Esophagus squamous epithelium (tissue), 5 donors: ENCODE results near the gene RASA3. TPM values are rescaled to one million over a fixed set of nuclear protein-coding genes. Genes with fewer than 3 reads are reported as not detected.

ENCODE experiments used
- DNase-seq: peaks from one replicate; lab custom pipeline; 2025; lab: John Stamatoyannopoulos, UW
- H3K27ac ChIP-seq, 4 donors: fragments of 200-600 bp; sonication (generic); one replicate each; pipeline ENCODE4 v1.5.1; 2016 to 2019; ENCODE audit warnings: mild to moderate bottlenecking in 1 of 4
- H3K27me3 ChIP-seq, 4 donors: fragments of 200-600 bp; sonication (generic); 1 replicate in 3 of 4; 2 replicates in 1 of 4; pipeline versions ENCODE4 v1.5.1 to v1.6.0; 2017 to 2021; ENCODE audit warnings: antibody characterized with exemption in 1 of 4
- H3K36me3 ChIP-seq, 3 donors: fragments of 200-600 bp; sonication (generic); one replicate each; pipeline ENCODE4 v1.5.1; 2016 to 2019
- H3K4me1 ChIP-seq, 3 donors: fragments of 200-600 bp; sonication (generic); one replicate each; pipeline ENCODE4 v1.5.1; 2017 to 2019
- H3K4me3 ChIP-seq, 4 donors: fragments of 200-600 bp; sonication (generic); 1 replicate in 3 of 4; 2 replicates in 1 of 4; pipeline ENCODE4 v1.5.1; 2016 to 2019; ENCODE audit warnings: mild to moderate bottlenecking in 2 of 4, moderate library complexity in 1 of 4
- H3K9me3 ChIP-seq, 3 donors: fragments of 200-600 bp; sonication (generic); one replicate each; pipeline ENCODE4 v1.5.1; 2016 to 2019
- CTCF ChIP-seq, 6 experiments: fragments of 450-650 bp in 4 of 6; fragments of 200-600 bp in 2 of 6; sonication (generic) in 2 of 6; IDR thresholded peaks; one replicate each; pipeline ENCODE4 v1.5.1; 2016 to 2019; ENCODE audit warnings: antibody characterized with exemption in 6 of 6, mild to moderate bottlenecking in 4 of 6, moderate library complexity in 4 of 6
- POLR2A ChIP-seq, 4 donors: fragments of 450-650 bp; IDR thresholded peaks; one replicate each; pipeline ENCODE4 v1.6.1; 2017; ENCODE audit warnings: antibody characterized with exemption in 4 of 4, mild to moderate bottlenecking in 4 of 4, moderate library complexity in 3 of 4
- WGBS, 2 donors: methylation state at CpG; one replicate each; pipeline ENCODE4 v1.1.5; 2018; 5-methylcytosine and 5-hydroxymethylcytosine counted together
- intact Hi-C: fragments of 100-400 bp; cut with DNase I; formaldehyde crosslinking; loops from one replicate; pipeline ENCODE4 v1.15.0; 2022
- total RNA-seq, 4 donors: library from RNA; depleted of rRNA; stranded (reverse); fragments of >200 nt; gene quantifications; one replicate each; pipeline ENCODE4 v1.1.0, GENCODE V29; 2016
- donor health status: DM: yes; HTN: yes; CAD: no.

RASA3 gene
- total RNA-seq, 4 donors from 2014 or later: 1.4 to 8.8 (median 3.1) TPM

- DNase-seq: no peak
- H3K4me3 ChIP-seq: peak overlapping the region in 1 of 4 donors; percentile 32
- 30 to 87% methylated on average over 3 to 11 of the region's 19 CpGs for WGBS, 2 donors
These were observed 161.5 kb downstream of the RASA3 start for GRCh38 chr13:113970810-113971470.

GRCh38 chr13:113969973-113970611 lies 162.3 kb downstream of the RASA3 start:
- peak overlapping the region; percentile 15 to 65 (median 54) for H3K27ac ChIP-seq
- H3K36me3 ChIP-seq: peaks cover 0 to 12% (median 0%) of the 10 kb centered on the region in 3 donors
- peak overlapping the region in 2 of 4 donors; percentile 1 to 32 for H3K4me3 ChIP-seq
- no peak for DNase-seq
- H3K4me1 ChIP-seq: peaks cover 8 to 24% (median 12%) of the 10 kb centered on the region in 3 donors
- 63 to 69% methylated on average over 8 to 11 of the region's 20 CpGs for WGBS, 2 donors
- no peak for TF ChIP-seq CTCF (IDR thresholded peaks at IDR 0.05)
- TF ChIP-seq POLR2A (IDR thresholded peaks at IDR 0.05): no peak
- no peaks in the 10 kb centered on the region for H3K9me3 ChIP-seq
- no peaks in the 10 kb centered on the region for H3K27me3 ChIP-seq
- intact Hi-C loops: no loop called here

More at GRCh38 chr13:113970810-113971470, 161.5 kb downstream of the RASA3 start:
- TF ChIP-seq POLR2A (IDR thresholded peaks at IDR 0.05) (no peak), CTCF (IDR thresholded peaks at IDR 0.05) (no peak)
- Histone ChIP-seq H3K36me3 (peaks cover 0 to 18% (median 0%) of the 10 kb centered on the region in 3 donors), H3K27ac (peak overlapping the region; percentile 29 to 65 (median 54)), H3K4me1 (peaks cover 8 to 24% (median 12%) of the 10 kb centered on the region in 3 donors), H3K27me3 (no peaks in the 10 kb centered on the region), H3K9me3 (no peaks in the 10 kb centered on the region)
- intact Hi-C loops: no loop called here

GRCh38 chr13:113969311-113969972 lies 163.0 kb downstream of the RASA3 start:
- Histone ChIP-seq H3K36me3 (peaks cover 0 to 5% (median 0%) of the 10 kb centered on the region in 3 donors), H3K4me3 (no peak overlapping the region), H3K4me1 (peaks cover 8 to 24% (median 12%) of the 10 kb centered on the region in 3 donors), H3K9me3 (no peaks in the 10 kb centered on the region), H3K27ac (no peak overlapping the region), H3K27me3 (no peaks in the 10 kb centered on the region)
- TF ChIP-seq POLR2A (IDR thresholded peaks at IDR 0.05) (no peak), CTCF (IDR thresholded peaks at IDR 0.05) (no peak)
- DNase-seq: no peak
- intact Hi-C loops: no loop called here
- WGBS, 2 donors: 95 to 97% methylated on average over 13 to 14 of the region's 25 CpGs

GRCh38 chr13:113968463-113969310 lies 163.7 kb downstream of the RASA3 start:
- 97 to 98% methylated on average over 9 to 10 of the region's 17 CpGs for WGBS, 2 donors
- peaks cover 8 to 24% (median 12%) of the 10 kb centered on the region in 3 donors for H3K4me1 ChIP-seq
- peaks cover 0 to 2% (median 0%) of the 10 kb centered on the region in 3 donors for H3K36me3 ChIP-seq
- no peak overlapping the region for H3K4me3 ChIP-seq
- no peak for TF ChIP-seq POLR2A (IDR thresholded peaks at IDR 0.05)
- no peak for TF ChIP-seq CTCF (IDR thresholded peaks at IDR 0.05)
- H3K9me3 ChIP-seq: no peaks in the 10 kb centered on the region
- H3K27ac ChIP-seq: no peak overlapping the region
- DNase-seq: no peak
- H3K27me3 ChIP-seq: no peaks in the 10 kb centered on the region
- intact Hi-C loops: no loop called here
